EH (cell line): ENCODE measurements around the gene UBAC1.
"Not testable (repeated sequence)": the region's sequence is repeated elsewhere in the genome, so short reads cannot be mapped to it uniquely, and the experiment has no call there.

Experiments used
- DNase-seq: peaks from one replicate; pipeline ENCODE4 v3.0.0-alpha.2; 2015; ENCODE audit warnings: low read depth

The UBAC1 gene

DNA sequence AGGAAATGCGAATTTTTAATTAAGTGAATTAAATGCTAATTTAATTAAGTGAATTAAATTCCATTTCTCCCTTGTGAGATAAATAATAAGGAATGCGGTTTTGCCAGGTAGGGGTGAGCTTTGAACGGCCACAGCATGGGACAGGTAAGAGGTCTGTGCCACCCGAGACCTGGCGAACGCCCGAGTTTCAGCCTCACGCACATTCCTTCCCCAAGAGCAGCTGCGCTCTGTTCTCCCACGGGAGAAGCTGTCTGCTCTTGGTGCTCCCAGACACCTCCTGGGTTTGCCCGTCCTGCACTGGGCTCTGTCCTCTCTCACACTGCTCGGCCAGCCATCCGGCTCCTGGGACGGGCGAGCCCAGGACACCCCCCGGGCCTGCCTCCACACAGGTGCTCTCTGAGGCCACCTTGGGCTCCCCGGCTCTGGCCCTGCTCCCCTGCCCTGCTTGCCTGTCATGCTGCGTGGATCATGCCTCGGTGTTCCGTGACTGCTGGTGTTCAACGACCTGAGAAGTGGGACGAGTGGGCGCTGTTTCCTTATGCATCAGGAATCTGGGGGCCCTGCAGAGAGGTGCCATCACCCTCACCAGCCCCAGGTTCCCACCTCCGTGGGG is 40.1 kb downstream of the UBAC1 start:
- no peak for DNase-seq

DNA sequence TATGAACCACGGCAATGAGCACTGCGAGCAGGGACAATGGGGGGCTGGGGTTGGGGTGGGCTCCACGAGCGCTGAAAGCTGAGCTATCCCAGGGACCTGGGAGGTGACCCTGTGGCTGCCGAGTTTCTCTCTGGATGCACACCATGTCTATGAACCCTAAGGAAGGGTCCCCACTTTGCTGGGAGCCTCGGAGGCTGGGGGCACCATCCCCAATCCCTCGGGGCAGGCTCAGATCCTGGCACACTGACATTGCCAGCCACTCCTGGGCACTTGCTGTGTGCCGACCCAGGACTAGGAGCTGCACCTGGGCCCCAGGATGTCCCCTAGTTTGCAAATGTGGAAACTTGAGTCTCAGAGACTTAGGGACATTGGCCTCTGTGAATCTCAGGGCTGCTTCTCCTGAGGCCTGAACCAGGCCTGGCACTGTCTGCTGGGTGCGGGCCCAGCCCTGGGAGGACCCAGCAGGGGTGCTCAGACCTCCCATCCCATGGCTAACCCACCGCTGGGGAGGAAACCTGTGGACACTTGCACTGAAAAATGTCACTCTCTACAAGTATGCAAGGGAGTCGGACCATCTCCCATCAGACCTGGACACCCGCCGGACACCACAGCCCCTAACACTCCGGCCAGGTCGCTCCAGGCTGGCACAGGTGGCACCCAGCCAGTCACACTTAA is 40.8 kb downstream of the UBAC1 start:
- no peak for DNase-seq

DNA sequence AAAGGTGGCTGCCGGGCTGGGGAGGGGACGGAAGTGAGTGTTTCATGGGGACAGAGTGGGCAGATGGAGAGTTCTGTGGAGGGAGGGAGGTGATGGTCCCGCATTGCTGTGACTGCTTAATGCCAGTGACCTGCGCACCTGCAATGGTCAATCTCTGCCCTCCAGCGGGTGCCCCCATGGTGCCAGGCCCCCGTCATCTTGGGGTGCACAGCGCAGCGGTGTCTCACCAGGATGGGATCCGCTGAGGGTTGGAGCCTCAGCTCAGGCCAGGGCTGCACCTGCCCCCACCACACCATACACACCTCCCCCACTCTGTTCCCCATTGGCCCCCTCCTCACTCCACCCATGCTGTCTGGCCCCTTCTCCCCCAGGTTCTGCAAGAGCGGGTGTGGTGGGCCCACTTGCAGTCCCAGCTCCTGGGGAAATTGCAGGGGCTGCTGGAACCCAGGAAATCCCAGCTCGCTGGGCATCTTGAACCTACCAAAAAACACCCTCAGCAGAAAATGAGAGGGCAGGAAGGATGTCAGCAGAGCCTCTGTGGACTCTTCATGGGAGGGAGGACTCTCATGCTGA is 41.8 kb downstream of the UBAC1 start:
- DNase-seq, result no peak

DNA sequence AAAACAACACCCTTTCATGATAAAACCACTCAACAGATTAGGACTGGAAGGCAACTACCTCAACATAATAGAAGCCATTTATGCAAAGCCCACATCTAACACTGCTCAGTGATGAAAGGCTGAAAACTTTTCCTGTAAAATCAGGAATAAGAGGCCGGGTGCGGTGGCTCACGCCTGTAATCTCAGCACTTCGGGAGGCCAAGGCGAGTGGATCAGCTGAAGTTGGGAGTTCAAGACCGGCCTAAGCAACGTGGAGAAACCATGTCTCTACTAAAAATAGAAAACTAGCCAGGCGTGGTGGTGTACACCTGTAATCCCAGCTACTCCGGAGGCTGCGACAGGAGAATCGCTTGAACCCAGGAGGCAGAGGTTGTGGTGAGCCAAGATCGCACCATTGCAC is 44.9 kb downstream of the UBAC1 start:
- DNase-seq, result not testable (repeated sequence)

DNA sequence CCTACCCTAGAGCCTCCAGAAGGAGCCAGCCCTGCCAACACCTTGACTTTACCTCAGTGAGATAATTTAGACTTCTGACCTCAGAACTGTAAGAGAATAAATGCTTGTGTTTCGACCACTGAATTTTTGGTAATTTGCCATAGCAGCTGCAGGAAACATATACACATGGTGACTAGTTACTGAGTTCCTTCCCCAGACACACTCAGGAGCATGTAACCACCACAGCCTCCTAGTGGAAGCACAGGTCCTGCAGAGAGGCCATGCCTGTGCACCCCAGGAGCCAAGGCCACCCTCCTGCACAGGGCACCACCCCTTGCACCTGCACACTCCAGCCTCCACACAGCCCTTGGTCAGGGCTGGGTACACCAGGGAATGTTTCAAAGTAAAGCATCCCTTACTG is 46.3 kb downstream of the UBAC1 start:
- peak; percentile 40 for DNase-seq

DNA sequence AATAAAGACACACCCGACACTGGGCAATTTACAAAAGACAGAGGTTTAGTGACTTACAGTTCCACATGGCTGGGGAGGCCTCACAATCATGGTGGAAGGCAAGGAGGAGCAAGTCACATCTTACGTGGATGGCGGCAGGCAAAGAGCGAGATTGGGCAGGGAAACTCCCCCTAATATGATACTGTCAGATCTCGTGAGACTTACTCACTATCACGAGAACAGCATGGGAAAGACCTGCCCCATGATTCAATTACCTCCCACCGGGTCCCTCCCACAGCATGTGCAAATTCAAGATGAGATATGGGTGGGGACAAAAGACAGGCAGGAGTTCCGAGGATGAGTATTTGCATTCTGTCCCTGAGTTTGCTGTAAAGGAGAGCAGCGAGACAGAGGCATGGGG is 49.9 kb downstream of the UBAC1 start:
- DNase-seq, result not testable (repeated sequence)

DNA sequence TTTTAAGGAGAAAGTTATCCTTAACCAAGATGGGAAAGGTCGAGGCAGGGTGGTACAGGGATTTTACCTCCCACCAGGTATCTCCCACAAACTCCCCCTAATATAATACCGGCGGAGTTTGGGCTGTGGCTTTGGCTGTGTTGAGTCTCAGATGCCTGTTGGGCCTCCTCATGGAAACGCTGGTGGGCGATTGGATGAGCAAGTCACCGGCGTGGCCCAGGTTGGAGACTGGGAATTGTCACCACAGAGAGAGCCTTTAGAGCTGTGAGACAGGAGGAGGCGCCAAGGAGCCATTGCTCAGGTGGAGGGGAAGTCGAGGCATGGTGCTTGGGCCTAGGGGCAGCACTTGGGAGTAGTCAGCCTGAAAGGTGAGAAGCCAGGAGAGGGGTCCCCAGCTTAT is 50.4 kb downstream of the UBAC1 start:
- no peak for DNase-seq

DNA sequence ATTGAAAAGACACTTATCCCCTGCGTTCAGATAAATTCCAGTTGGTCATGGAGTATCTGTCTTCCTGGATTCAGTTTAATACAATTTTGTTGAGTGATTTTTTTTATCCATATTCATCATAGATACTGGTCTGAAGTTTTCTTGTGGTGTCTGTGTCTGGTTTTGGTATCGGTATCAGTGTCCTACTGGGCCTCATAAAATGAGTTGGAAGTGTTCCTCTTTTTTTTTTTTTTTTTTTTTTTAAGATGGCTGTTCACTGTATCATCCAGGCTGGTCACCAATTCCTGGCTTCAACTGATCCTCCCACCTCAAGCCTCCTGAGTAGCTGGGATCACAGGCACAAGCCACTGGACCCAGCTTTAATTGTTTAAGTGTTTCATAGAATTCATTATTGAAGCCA is 51.0 kb downstream of the UBAC1 start:
- DNase-seq, result no peak

DNA sequence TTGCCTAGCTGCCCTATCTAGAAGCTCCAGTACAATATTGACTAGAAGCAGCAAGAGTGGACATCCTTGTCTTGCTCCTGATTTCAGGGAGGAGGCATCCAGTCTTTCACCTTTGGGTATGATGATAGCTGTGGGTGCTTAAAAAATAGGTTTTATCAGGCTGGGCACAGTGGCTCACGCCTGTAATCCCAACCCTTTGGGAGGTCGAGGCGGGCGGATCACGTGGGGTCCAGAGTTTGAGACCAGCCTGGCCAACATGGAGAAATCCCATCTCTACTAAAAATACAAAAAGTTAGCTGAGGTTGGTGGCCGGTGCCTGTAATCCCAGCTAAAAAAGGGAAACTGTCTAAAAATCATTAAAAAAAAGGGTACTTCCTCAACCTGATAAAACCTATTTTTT is 51.8 kb downstream of the UBAC1 start:
- DNase-seq, result no peak

DNA sequence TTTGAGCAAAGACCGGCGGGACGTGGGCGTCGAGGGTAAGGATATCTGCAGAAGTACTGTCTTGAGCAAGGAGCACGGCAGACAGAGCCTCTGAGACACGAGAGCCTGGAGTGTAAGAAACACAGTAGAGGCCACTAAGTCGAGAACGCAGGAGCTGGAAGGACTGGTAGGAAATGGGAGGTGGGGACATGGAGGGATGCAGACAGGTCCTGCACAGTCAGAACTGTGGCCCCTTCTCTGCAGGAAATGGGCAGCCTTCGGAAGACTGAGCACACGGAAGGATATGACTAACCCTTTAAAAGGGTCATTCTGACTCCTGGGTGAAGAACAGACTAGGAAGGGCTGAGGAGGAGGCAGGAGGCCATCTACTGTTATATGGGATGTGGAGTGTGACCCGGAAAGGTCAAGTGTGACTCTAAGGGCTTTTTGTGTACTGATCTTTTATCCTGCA is 52.4 kb downstream of the UBAC1 start:
- peak; percentile 15 for DNase-seq

DNA sequence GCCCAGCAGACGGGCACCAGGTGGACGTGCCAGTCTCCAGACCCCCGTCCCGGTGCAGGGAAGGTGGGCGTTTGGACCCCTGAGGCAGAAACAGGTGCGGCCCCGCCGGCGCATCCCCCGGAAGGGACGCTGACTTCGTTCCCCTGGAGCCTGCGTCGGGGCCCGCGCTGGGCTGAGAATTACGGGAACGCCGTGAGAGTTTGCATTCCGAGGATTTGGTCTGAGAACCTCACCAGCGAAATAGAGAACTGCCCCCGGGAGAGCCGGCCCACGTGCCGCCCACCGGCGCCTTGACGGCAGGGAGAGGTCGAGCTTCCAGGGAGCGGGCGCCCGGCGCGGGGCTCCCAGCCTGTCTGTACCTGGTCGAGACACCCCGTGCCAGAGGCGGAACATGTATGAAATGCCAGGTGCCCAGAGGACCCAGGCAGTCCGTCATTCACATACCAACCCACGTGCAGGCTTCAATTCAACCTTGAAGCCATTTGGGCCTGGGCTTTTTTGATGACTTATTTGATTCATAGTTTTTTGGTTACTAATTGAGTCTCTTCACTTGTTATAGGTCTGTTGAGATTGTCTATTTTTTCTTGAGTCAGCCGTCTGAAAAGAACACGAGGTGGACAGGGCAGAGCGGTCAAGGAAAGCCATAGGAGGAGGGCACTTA is 53.0 kb downstream of the UBAC1 start:
- DNase-seq, result no peak

DNA sequence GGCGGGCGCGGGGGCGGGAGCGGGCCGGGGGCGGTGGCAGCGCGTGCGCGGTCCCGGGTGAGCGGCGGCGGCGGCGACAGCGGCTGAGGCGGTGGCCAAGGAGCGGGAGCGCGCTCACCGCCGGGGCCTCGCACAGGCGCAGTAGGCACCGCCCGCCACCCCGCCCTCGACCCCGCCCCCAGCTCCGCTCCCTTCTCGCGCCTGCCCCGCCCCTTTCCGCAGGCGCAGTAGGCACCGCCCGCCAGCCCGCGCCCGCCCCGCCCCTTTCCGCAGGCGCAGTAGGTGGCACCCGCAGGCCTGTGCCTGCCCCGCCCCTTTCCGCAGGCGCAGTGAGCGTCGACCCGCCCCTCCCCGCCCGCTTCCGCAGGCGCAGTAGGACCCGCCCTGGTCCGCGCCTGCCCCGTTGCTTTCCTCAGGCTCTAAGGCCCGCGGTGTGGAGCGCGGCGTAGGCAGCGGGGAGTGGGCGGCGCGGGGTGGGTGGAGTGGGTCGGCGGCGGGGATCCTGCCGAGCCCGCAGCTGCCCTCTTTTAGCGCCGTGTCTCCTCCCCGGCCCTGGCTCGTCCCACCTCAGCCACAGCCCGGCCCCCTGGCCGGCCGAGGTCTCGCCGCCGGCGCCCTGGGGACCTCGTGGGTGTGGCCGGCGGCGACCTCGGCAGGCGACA is 53.6 kb downstream of the UBAC1 start, which contains the start of gene CAMSAP1:
Gene CAMSAP1 (minus strand): TSS at position 116 of the 662 bp plus-strand sequence. CDS start 387 bp downstream, outside the sequence.
- peak; percentile 92 for DNase-seq

DNA sequence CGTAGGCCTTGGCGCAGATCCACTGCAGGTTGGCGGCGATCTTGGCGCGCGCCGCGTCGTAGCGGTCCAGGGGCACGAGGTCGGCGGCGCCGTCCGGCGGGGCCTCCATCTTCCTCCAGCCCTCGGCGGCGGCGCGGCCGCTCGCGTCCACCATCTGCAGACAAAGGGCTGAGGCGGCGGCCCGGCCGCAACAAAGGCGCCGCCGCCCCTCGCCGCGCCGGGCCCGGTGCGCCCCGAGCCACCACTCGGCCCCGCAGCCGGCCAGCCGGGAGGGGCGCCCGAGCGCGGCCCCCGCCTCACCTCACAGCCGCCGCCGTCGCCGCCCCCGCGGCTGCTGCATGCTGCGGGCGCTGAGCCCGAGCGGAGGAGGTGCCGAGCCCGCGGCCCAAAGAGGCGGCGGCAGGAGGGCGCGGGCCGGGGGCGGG is 54.2 kb downstream of the UBAC1 start:
- DNase-seq, result peak; percentile 39

DNA sequence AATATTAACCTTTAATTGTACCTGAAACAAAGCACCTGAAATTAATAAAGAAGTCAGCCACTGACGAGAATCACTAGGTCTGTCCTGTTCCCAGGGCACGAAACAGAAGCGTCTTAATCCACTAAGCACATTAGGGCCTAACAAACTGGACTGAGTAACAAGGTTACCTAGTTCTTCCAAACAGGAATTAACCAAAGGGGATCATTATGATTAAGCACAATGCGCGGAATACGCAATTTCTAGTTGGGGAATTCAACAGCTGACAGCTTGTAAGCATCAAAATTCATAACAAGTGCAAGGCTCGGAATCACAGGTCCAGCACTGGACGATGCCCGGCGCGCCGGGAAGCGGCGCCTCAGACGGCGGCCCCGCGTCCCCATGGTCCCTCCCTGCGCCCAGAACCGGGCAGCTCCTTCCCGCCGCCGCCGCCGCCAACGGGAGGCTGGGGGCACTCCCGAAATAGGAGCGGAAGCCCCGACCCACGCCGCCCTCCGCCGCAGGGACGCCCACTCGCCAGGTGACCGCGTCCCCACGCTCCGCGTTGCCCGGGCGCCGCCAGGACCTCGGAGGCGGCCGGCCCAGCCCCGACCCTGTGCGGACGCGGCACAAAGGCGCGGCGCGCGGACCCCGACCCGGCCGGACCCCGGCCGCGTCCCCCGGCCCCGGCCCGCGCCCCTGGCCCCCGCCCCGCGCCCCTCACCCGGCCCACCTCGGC is 54.7 kb downstream of the UBAC1 start:
- peak; percentile 42 for DNase-seq

DNA sequence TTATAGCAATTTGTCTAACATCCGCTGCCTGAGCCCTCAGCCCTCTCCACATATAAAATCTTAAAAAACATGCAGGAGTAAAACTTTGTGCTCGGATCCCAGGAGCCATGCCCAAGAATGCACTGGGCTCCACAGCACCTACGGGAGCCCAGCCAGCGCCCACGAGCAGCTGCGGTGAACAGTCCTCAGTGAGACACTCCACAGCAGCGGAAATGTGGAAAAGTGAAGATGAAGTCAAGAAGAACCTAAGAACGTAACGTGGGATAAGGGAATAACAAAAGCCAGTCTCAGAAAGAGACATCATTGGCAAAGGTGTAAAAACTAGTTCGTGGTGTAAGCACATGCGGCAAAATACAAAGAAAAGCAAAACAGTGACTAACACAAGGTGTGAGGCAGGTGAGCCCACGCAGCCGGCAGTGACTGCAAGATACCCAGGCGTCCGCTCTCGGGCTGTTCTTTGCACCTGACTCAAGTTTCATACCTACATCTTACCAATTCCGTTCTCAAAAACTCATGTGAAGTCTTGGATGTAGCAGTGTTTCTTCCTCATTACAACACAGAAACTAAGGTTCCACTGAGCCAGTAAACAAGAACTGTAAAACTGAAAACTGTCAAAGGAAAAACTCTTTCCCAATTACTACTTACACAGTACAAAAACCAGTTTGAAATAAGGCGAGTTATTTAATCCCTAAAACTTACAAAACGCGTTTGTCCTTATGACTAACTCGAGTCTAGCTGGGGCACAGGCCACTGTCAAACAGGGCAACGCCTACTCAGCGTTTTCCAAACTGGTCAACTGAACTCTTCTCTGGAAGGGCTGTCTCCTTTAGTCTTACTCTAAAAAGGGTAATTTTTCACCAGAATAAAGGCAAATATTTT is 55.6 kb downstream of the UBAC1 start:
- no peak for DNase-seq

DNA sequence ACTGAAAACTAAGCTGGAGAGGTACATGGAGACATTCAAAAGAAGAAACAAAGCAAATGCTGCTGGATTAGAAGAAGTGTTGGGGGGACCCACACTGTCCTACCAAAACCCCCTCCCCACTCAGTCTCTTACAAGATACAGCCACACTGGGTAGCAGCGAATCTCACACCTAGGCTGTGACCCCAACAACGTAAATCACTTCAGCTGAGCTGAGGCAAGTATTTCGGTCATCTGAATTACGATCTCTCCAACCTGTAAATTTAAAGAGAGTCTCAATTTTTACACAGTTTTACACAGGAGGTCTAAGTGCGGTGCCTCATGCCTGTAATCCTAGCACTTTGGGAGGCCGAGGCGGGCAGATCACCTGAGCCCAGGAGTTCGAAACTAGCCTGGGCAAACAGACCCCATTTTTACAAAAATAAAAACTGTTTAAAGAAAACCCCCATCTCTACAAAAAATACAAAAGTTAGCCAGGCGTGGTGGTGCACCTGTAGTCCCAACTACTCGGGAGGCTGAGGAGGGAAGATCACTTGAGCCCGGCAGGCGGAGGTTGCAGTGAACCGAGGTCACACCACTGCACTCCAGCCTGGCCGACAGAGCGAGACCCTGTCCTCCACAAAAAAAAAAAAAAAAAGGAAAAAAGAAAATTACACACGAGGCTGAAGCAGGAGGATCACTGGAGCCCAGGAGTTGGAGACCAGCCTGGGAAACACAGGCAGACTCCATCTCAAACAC is 57.2 kb downstream of the UBAC1 start:
- DNase-seq, result no peak

DNA sequence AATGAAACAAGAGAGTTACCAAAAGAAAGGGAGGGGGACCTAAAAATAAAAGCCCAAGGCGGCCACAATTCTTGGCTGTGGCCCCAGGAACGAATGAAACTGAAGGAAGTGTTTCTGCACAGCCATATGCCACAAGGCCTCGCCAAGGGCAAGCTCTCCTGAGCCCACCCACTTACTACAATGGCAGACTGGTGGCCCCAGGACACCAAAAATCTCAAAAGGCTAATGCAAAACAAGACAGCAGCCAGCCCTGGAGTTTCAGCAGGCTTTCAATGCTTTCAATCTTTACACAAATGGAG is 57.9 kb downstream of the UBAC1 start:
- no peak for DNase-seq

DNA sequence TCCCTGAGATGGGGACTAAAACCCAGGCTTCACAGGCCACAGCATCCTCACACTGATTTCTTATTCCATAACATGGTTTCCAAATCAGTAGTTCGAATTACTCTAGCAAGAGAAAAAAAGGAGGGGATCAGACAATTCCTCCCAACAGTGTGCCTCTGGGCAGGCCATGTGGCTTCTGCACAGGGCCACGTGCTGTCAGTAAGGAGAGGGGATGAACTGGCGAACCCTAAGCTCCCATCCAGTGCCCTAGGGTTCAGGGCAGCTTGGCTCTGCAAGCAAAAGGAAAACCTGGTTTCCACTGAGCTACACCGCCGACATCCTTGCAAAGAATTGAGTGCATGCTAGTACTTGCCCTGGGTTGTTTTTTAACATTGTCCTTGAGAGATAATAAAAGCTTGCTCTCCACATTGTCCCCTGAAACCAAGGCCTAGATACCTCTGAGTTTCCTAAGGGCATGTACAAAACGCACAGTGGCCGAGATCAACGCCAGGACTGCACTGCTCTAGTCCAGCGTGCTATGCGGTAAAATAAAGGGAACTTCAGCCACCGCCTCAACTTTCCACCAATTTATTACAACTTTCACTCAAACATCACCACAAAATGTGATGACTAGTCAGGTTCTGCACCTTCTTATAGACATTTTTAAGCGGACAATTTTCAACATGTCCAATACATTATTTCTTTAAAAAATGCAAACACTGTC is 58.4 kb downstream of the UBAC1 start:
- no peak for DNase-seq

DNA sequence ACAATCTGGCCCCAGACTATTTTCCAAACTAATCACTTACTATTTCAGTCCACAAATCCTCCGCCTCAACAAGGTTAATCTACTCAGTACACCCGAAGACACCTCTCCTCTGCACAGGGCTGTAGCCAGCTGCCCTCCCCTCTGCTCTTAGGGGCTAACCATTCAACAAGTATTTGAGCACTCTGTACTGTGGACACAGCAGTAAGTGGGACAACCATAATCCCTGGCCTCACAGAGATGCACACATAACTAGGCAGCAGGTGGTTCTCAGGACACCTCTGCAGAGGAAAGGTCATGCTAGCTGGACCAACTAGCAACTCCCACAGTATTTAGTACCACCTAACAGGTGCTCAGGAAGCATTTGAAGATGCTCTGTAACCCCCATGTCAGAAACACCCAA is 59.3 kb downstream of the UBAC1 start:
- DNase-seq, result no peak
